Measurements from ENCODE around the gene PSMB1. TPM values are rescaled to one million over a fixed set of nuclear protein-coding genes. Genes with fewer than 3 reads are reported as not detected.
"Not testable (repeated sequence)": the region's sequence is repeated elsewhere in the genome, so short reads cannot be mapped to it uniquely, and the experiment has no call there.

PSMB1 gene
- total RNA-seq, 1 experiment from 2014 or later = 368 TPM

DNA sequence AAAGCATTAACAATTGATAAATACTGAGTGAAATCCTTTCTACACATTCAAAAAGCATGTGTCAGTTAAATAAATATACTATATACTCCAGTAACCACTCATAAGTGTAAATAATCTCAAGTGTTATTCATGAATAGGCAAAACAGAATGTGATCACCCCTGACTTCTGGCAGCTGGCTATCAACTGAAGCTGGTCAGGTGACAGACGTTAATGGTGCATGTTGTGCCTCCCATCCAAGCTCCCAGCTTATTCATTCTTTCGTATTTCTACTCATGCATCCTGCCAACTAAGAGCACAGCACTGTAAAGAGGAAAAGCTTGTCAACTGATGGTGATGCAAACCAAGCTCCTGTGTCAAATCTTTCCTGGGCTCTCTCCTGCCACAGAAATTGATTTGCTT is 7.7 kb downstream of the PSMB1 start:
- in situ Hi-C loops (cut with HindIII; ENCODE audit: low pct_unique_long_range_greater_than_20kb, low sequenced_read_pairs) = no loop called here
- DNase-seq (ENCODE audit: low read depth, low spot score) = no peak

GRCh38 chr6:170542031-170542719 is 10.9 kb downstream of the PSMB1 start:
- in situ Hi-C loops (cut with HindIII; ENCODE audit: low pct_unique_long_range_greater_than_20kb, low sequenced_read_pairs) = no loop called here
- DNase-seq (ENCODE audit: low read depth, low spot score) = no peak

DNA sequence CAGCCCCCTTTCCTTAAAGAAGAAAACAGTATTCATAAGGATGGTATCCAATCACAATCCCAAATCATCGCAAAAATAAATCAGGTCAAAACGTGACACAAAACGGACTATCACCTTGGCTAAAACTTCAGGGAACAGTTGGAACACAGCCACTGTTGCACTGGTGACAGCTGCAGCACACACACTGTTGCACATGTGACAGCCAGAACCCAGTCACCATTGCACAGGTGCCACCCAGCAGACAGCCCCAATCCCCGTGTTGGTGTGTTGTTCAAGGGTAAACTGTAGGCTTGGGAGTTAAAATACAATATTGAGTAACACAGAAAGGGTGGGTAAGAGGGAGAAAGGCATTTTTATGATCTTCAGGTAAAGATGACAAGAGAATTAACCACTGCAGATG is 15.8 kb downstream of the PSMB1 start:
- in situ Hi-C loops (cut with HindIII; ENCODE audit: low pct_unique_long_range_greater_than_20kb, low sequenced_read_pairs) = no loop called here

DNA sequence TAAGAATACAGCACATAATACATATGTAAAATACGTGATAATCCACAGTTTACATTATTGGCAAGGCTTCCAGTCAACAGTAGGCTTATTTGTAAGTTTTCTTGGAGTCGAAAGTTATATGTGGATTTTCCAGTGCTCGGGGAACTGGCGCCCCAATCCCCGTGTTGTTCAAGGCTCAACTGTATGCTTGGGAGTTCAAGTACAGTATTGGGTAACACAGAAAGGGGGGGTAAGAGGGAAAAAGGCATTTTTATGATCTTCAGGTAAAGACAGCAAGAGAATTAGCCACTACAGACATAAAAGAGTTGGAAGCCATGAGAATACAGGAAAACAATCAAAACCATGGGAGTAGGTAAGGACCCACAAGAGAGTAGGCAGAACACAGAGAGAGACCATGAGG is 16.4 kb downstream of the PSMB1 start:
- DNase-seq (ENCODE audit: low read depth, low spot score) = no peak
- in situ Hi-C loops (cut with HindIII; ENCODE audit: low pct_unique_long_range_greater_than_20kb, low sequenced_read_pairs) = no loop called here

More for the DNA sequence above, 15.8 kb downstream of the PSMB1 start:
- no peak for DNase-seq (ENCODE audit: low read depth, low spot score)

DNA sequence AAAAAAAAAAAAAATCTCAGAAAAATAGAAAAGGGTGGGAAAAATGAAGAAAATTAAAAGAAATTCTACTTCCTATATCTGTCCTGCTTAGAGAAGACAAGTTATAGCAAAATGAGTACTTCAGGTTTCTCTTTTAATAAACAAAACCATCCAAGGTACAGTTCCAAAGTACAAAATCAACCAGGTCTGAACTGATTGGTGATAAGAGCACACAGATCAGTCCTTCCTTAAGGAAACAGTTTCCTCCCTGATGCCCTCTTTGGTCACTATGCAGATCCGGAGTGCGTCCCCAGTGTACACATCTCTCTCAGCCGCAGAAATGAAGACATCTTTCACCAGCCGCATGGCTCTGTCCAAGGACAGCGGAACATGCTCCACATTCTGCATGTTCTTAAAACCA is 18.1 kb downstream of the PSMB1 start:
- no peak for DNase-seq (ENCODE audit: low read depth, low spot score)
- in situ Hi-C loops (cut with HindIII; ENCODE audit: low pct_unique_long_range_greater_than_20kb, low sequenced_read_pairs) = no loop called here

DNA sequence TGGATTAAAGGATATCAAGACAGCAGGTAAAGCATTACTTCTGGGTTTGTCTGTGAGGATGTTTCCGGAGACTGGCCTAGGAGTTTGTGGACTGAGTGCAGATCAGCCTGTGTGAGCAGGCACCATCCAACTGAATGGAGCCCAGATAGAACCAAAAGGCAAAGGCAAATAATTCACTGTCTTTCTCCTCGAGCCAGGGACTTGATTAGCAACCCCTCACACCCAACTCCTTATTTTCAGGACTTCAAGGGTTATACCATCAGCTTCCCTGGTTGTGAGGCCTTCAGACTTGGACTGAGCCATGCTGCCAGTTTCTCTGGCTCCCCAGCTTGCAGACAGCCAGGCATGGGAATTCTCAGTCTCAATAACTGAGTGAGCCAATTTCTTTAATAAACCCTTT is 19.3 kb downstream of the PSMB1 start:
- DNase-seq (ENCODE audit: low read depth, low spot score) = no peak

DNA sequence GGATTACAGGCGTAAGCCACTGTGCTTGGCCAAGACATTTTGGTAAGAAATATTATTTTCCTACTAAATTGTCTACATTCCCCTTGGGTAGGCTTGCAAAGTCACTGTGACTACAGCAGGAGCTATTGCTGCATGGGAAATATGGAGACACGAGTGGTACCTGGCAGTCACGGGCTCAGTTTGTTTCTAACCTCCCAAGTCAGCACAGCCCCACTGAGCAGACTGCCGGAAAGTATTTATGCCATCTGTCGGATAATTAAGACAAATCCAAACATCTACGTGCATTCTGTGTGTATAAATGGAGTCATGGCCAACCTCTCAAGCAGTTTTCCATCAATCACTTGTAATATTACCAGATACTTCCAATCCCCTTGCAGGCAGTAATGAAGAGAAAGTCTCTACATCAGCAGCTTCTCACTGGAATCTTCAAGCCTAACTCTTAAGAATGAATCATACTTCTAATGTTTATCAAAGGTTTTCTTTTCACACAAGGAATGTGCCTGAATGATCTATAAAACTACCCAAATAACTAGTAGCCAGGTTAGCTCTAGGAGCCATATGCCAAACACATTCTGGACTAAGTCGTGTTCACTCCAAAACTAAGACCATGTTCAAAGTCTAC is 20.1 kb downstream of the PSMB1 start:
- in situ Hi-C loops (cut with HindIII; ENCODE audit: low pct_unique_long_range_greater_than_20kb, low sequenced_read_pairs) = no loop called here
- DNase-seq (ENCODE audit: low read depth, low spot score) = no peak

More for the DNA sequence above, 19.3 kb downstream of the PSMB1 start:
- in situ Hi-C loops (cut with HindIII; ENCODE audit: low pct_unique_long_range_greater_than_20kb, low sequenced_read_pairs) = no loop called here

DNA sequence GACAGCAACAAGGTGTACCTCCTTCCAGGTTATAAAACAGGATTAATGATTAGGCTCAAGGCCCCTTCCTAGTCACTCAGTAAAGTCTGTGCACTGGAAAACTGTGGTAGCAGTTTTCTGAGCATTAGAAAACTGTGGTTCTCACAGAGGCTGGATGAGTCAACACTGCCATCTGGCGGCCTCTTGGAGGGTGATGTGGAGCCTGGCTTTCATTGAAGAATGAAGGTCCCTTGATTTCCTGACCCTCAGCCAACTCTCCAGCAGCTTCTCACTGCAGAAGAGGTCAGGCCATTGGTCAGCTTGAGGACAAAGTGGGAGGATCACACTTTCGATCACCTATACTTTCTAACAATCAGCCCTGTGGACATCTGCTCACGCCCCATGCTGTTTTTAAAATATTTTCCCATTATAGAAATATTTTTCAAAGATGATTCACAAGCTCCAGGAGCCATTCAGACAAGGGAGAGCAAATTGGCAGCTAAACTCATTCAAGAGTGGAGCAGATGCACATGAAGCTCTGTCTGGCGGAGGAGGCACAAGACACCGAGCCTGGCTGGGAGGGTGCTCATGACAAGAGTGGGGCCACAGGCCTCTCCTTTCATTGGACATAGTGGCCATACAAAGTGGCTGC is 23.2 kb downstream of the PSMB1 start:
- peak; percentile 78 for DNase-seq (ENCODE audit: low read depth, low spot score)
- in situ Hi-C loops (cut with HindIII; ENCODE audit: low pct_unique_long_range_greater_than_20kb, low sequenced_read_pairs) = no loop called here

DNA sequence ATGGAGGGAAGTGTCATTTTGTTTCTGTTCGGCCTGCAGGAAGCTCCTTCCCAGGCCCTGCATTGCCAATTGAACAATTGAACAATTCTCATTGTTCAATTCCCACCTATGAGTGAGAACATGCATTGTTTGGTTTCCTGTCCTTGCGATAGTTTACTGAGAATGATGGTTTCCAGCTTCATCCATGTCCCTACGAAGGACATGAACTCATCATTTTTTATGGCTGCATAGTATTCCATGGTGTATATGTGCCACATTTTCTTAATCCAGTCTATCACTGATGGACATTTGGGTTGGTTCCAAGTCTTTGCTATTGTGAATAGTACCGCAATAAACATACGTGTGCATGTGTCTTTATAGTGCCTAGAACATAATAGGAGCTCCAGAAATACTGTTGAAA is 25.1 kb downstream of the PSMB1 start:
- DNase-seq (ENCODE audit: low read depth, low spot score); in situ Hi-C loops (cut with HindIII; ENCODE audit: low pct_unique_long_range_greater_than_20kb, low sequenced_read_pairs): not testable (repeated sequence)

DNA sequence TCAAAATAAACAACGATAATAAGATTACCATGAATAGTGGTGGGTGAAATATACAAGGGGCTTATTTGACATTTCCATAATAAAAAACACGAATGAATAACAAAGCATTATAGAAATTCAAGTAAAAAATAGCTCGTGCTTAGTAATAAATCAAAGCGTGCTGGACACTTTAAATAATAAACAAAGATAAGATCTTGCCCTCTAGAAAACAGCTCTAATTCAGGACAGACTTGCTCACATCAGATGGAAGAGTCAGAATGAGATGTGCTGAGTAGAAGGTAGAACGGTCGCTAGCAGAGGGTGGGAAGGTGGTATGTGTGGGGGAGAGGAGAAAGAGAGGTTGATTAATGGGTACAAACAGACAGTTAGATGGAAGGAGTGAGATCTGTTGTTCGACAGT is 27.3 kb downstream of the PSMB1 start:
- DNase-seq (ENCODE audit: low read depth, low spot score) = no peak
- in situ Hi-C loops (cut with HindIII; ENCODE audit: low pct_unique_long_range_greater_than_20kb, low sequenced_read_pairs) = no loop called here

DNA sequence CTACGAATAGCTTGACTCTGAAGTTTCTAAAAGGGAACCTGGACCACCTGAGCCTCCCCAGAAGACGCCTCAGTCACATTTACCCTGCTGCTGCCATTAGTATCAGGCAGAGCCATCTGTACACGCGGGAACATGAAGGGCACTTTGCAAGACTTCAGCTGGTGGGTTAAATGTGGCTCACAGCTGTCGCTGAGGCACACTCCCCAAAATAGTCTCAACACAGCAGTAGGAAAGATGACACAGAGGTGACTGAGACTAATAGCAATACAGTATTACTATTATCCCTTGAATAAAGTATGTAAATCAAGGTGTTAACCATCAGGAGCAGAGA is 29.0 kb downstream of the PSMB1 start:
- in situ Hi-C loops (cut with HindIII; ENCODE audit: low pct_unique_long_range_greater_than_20kb, low sequenced_read_pairs) = no loop called here

GRCh38 chr6:170523256-170524171 is 29.6 kb downstream of the PSMB1 start:
- in situ Hi-C loops (cut with HindIII; ENCODE audit: low pct_unique_long_range_greater_than_20kb, low sequenced_read_pairs) = no loop called here
- no peak for DNase-seq (ENCODE audit: low read depth, low spot score)

More for the DNA sequence above, 29.0 kb downstream of the PSMB1 start:
- DNase-seq (ENCODE audit: low read depth, low spot score) = no peak

GRCh38 chr6:170522565-170523183 is 30.4 kb downstream of the PSMB1 start:
- in situ Hi-C loops (cut with HindIII; ENCODE audit: low pct_unique_long_range_greater_than_20kb, low sequenced_read_pairs) = no loop called here
- peak; percentile 33 for DNase-seq (ENCODE audit: low read depth, low spot score)

GRCh38 chr6:170516783-170517616 is 36.1 kb downstream of the PSMB1 start:
- DNase-seq (ENCODE audit: low read depth, low spot score) = peak; percentile 72
- in situ Hi-C loops (cut with HindIII; ENCODE audit: low pct_unique_long_range_greater_than_20kb, low sequenced_read_pairs) = no loop called here

GRCh38 chr6:170514908-170515307 is 38.2 kb downstream of the PSMB1 start:
- in situ Hi-C loops (cut with HindIII; ENCODE audit: low pct_unique_long_range_greater_than_20kb, low sequenced_read_pairs) = no loop called here
- no peak for DNase-seq (ENCODE audit: low read depth, low spot score)

- in situ Hi-C loops (cut with HindIII; ENCODE audit: low pct_unique_long_range_greater_than_20kb, low sequenced_read_pairs) = no loop called here
Measured at GRCh38 chr6:170512249-170512648, 40.9 kb downstream of the PSMB1 start.

DNA sequence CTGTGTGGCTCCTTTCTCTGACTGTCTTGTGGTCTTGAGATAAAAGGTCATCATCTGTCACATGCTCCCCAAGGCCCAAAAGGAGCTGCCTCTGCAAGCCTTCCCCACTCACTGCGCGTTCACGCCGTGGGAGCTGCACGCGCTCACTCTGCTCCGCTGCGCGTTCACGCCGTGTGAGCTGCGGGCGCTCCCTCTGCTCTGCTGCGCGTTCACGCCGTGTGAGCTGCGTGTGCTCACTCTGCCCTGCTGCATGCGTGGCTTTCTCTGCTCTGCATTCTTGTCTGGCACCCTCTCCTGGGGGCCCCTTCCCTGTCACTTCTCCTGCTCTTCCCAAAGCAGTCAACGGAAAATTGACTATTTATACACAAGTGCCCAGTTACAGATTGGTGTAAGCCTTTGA is 42.5 kb downstream of the PSMB1 start:
- no peak for DNase-seq (ENCODE audit: low read depth, low spot score)

More at GRCh38 chr6:170512249-170512648, 40.9 kb downstream of the PSMB1 start:
- DNase-seq (ENCODE audit: low read depth, low spot score) = no peak

More for the DNA sequence above, 42.5 kb downstream of the PSMB1 start:
- in situ Hi-C loops (cut with HindIII; ENCODE audit: low pct_unique_long_range_greater_than_20kb, low sequenced_read_pairs) = no loop called here
